HCT116 (cell line): ENCODE measurements around the gene ORM1. TPM values are rescaled to one million over a fixed set of nuclear protein-coding genes. Genes with fewer than 3 reads are reported as not detected.

ENCODE experiments used
- ATAC-seq: fragments of 200-7000 bp; cut with Tn5 transposase; 2 replicates; pipeline ENCODE4 v1.9.1; 2020; ENCODE audit warnings: mild to moderate bottlenecking, moderate library complexity
- BruUV-seq: library from RNA; stranded (reverse); fragments of 400-500 nt; replicated peaks from 2 replicates; lab custom pipeline; 2021; lab: Mats Ljungman, UMichigan
- CTCF ChIA-PET: fragments of 300-600 bp; sonication (Branson Sonifier 250); formaldehyde crosslinking; loops from one replicate; lab custom pipeline; 2021; ENCODE audit warnings: antibody characterized with exemption; lab: Charles Lee
- POLR2A ChIA-PET: fragments of 300-600, 350-600 bp; sonication (Branson Sonifier 250); formaldehyde crosslinking; loops from one replicate; lab custom pipeline; 2021; ENCODE audit warnings: antibody characterized with exemption; lab: Charles Lee
- RAD21 ChIA-PET, 2 experiments: fragments of 300-600 bp; sonication (Branson Sonifier 250); formaldehyde crosslinking; loops; one replicate each; lab custom pipeline; 2023; ENCODE audit warnings: low total read pairs in 2 of 2; ENCODE audit not compliant: uncharacterized antibody in 2 of 2, unreplicated experiment in 2 of 2, low non-redundant PET in 1 of 2; lab: Charles Lee
- DNase-seq: peaks from one replicate; pipeline ENCODE4 v3.0.0-alpha.2; 2010; ENCODE audit warnings: low read depth, low spot score
- H2AFZ ChIP-seq: fragments of 200-600 bp; shearing (Covaris generic), sonication (generic); 2 replicates; pipeline ENCODE4 v1.6.1; 2017; ENCODE audit warnings: low read depth, mixed run types, mixed read lengths, antibody characterized with exemption, low read length; ENCODE audit not compliant: poor library complexity, severe bottlenecking
- H3K27ac ChIP-seq: 2 replicates; pipeline ENCODE4 v1.5.1; 2012; ENCODE audit warnings: low read depth, low read length
- H3K27me3 ChIP-seq: fragments of 200-600 bp; sonication (generic); 2 replicates; pipeline ENCODE4 v1.6.1; 2016; ENCODE audit warnings: mixed run types, low read length, mixed read lengths; ENCODE audit not compliant: insufficient read depth
- H3K36me3 ChIP-seq, 2 experiments: fragments of 200-500 bp in 1 of 2; fragments of 200-600 bp in 1 of 2; sonication (Bioruptor generic) in 1 of 2; sonication (generic) in 1 of 2; 2 replicates each; pipeline versions ENCODE4 v1.5.1 to v1.6.1; 2014 to 2016; ENCODE audit warnings: low read length in 2 of 2, inconsistent platforms in 1 of 2, mixed read lengths in 1 of 2, mixed run types in 1 of 2; ENCODE audit not compliant: insufficient read depth in 2 of 2, control insufficient read depth in 1 of 2
- H3K4me1 ChIP-seq, 2 experiments: fragments of 200-600 bp in 1 of 2; sonication (generic) in 1 of 2; 2 replicates each; pipeline versions ENCODE4 v1.5.1 to v1.6.1; 2012 to 2017; ENCODE audit warnings: low read length in 2 of 2, inconsistent platforms in 1 of 2, mild to moderate bottlenecking in 1 of 2, mixed read lengths in 1 of 2, mixed run types in 1 of 2, moderate library complexity in 1 of 2; ENCODE audit not compliant: insufficient read depth in 2 of 2, control insufficient read depth in 1 of 2
- H3K4me2 ChIP-seq: fragments of 200-600 bp; sonication (generic); 2 replicates; pipeline ENCODE4 v1.6.1; 2017; ENCODE audit warnings: mixed run types, low read length, mixed read lengths
- H3K4me3 ChIP-seq, 2 experiments: fragments of 200-600 bp in 1 of 2; sonication (generic) in 1 of 2; replicated peaks in 1 of 2; 2 replicates each; pipeline ENCODE4 v1.5.1; 2011 to 2016; ENCODE audit warnings: low read length in 2 of 2, control low read depth in 1 of 2, low read depth in 1 of 2, mild to moderate bottlenecking in 1 of 2, mixed read lengths in 1 of 2, mixed run types in 1 of 2
- H3K79me2 ChIP-seq: fragments of 200-600 bp; sonication (generic); 2 replicates; pipeline ENCODE4 v1.6.1; 2017; ENCODE audit warnings: mild to moderate bottlenecking, mixed run types, low read length, moderate library complexity, mixed read lengths; ENCODE audit not compliant: insufficient read depth
- H3K9ac ChIP-seq: fragments of 200-600 bp; sonication (generic); 2 replicates; pipeline ENCODE4 v1.6.1; 2016; ENCODE audit warnings: low read length, mixed read lengths
- H3K9me2 ChIP-seq: fragments of 200-600 bp; sonication (generic), shearing (Covaris generic); 2 replicates; pipeline ENCODE4 v1.6.1; 2017; ENCODE audit warnings: mixed run types, mild to moderate bottlenecking, moderate library complexity; ENCODE audit not compliant: insufficient read depth
- H3K9me3 ChIP-seq, 2 experiments: fragments of 200-500 bp in 1 of 2; fragments of 200-600 bp in 1 of 2; sonication (Bioruptor generic) in 1 of 2; sonication (generic) in 1 of 2; 2 replicates each; pipeline ENCODE4 v1.6.1; 2014 to 2017; ENCODE audit warnings: low read length in 2 of 2, mixed read lengths in 2 of 2, inconsistent platforms in 1 of 2, low read depth in 1 of 2, mild to moderate bottlenecking in 1 of 2, mixed run types in 1 of 2, moderate library complexity in 1 of 2; ENCODE audit not compliant: control insufficient read depth in 1 of 2, insufficient read depth in 1 of 2
- H4K20me1 ChIP-seq: fragments of 200-600 bp; sonication (generic), shearing (Covaris generic); 2 replicates; pipeline ENCODE4 v1.6.1; 2017; ENCODE audit warnings: mixed run types, mild to moderate bottlenecking, moderate library complexity; ENCODE audit not compliant: insufficient read depth
- ATF3 ChIP-seq: IDR thresholded peaks from 2 replicates; pipeline ENCODE4 v1.6.1; 2012
- CBX3 ChIP-seq: IDR thresholded peaks from 2 replicates; pipeline ENCODE4 v1.6.1; 2012; ENCODE audit warnings: low read depth
- CEBPB ChIP-seq: IDR thresholded peaks from 2 replicates; pipeline ENCODE4 v1.6.1; 2012; ENCODE audit warnings: low read depth
- CTCF ChIP-seq, 3 experiments: fragments of 200-600 bp in 1 of 3; sonication (generic) in 1 of 3; IDR thresholded peaks in 2 of 3; conservative IDR thresholded peaks in 1 of 3; 2 replicates each; pipeline ENCODE4 v1.5.1; 2012 to 2017; ENCODE audit warnings: low read depth in 2 of 3, low read length in 2 of 3, antibody characterized with exemption in 1 of 3, borderline replicate concordance in 1 of 3, control low read depth in 1 of 3, mild to moderate bottlenecking in 1 of 3, mixed read lengths in 1 of 3, mixed run types in 1 of 3, moderate library complexity in 1 of 3; ENCODE audit not compliant: insufficient read depth in 1 of 3
- EGR1 ChIP-seq: IDR thresholded peaks from 2 replicates; pipeline ENCODE4 v1.6.1; 2012; ENCODE audit warnings: low read depth
- ELF1 ChIP-seq: IDR thresholded peaks from 2 replicates; pipeline ENCODE4 v1.6.1; 2012; ENCODE audit warnings: low read depth, borderline replicate concordance
- EZH2 ChIP-seq: fragments of 200-600 bp; sonication (generic); IDR thresholded peaks from 2 replicates; pipeline ENCODE4 v1.6.1; 2017; ENCODE audit warnings: antibody characterized with exemption, mixed run types
- EZH2phosphoT487 ChIP-seq: fragments of 200-600 bp; IDR thresholded peaks from 2 replicates; pipeline ENCODE4 v1.6.1; 2018; ENCODE audit warnings: antibody characterized with exemption, borderline replicate concordance
- FOSL1 ChIP-seq: IDR thresholded peaks from 2 replicates; pipeline ENCODE4 v1.6.1; 2012; ENCODE audit warnings: low read depth
- JUND ChIP-seq: IDR thresholded peaks from 2 replicates; pipeline ENCODE4 v1.6.1; 2012
- MAX ChIP-seq: IDR thresholded peaks from 2 replicates; pipeline ENCODE4 v1.6.1; 2012
- POLR2A ChIP-seq: IDR thresholded peaks from 2 replicates; pipeline ENCODE4 v1.7.0; 2011; ENCODE audit warnings: borderline replicate concordance; ENCODE audit not compliant: insufficient read depth, insufficient read length; ENCODE audit errors: extremely low read depth
- POLR2AphosphoS5 ChIP-seq: IDR thresholded peaks from 2 replicates; pipeline ENCODE4 v1.6.1; 2011; ENCODE audit warnings: mild to moderate bottlenecking, low read depth, low read length, moderate library complexity
- RAD21 ChIP-seq: IDR thresholded peaks from 2 replicates; pipeline ENCODE4 v1.6.1; 2012; ENCODE audit warnings: low read depth, mild to moderate bottlenecking
- REST ChIP-seq: IDR thresholded peaks from 2 replicates; pipeline ENCODE4 v1.6.1; 2012; ENCODE audit warnings: low read depth
- SIN3A ChIP-seq: IDR thresholded peaks from 2 replicates; pipeline ENCODE4 v1.6.1; 2012; ENCODE audit warnings: low read depth
- SRF ChIP-seq: IDR thresholded peaks from 2 replicates; pipeline ENCODE4 v1.6.1; 2012; ENCODE audit warnings: low read depth
- YY1 ChIP-seq: IDR thresholded peaks from 2 replicates; pipeline ENCODE4 v1.6.1; 2011; ENCODE audit warnings: low read length, low read depth, moderate library complexity, mild to moderate bottlenecking; ENCODE audit not compliant: insufficient replicate concordance; ENCODE audit errors: extremely low read depth
- ZFX ChIP-seq: fragments of 450-650 bp; IDR thresholded peaks from 2 replicates; pipeline ENCODE4 v1.6.1; 2017
- ZNF274 ChIP-seq: fragments of 200-500 bp; sonication (Bioruptor generic); IDR thresholded peaks from 2 replicates; pipeline ENCODE4 v1.6.1; 2014; ENCODE audit warnings: mild to moderate bottlenecking, low read depth, low read length, inconsistent platforms
- intact Hi-C: fragments of 100-400 bp; cut with micrococcal nuclease; formaldehyde crosslinking; loops from 2 replicates; pipeline ENCODE4 v1.10.0; 2022
- total RNA-seq: library from RNA; stranded (reverse); gene quantifications from one replicate; pipeline ENCODE4 v1.2.1, GENCODE V29; 2021; ENCODE audit not compliant: unreplicated experiment

The ORM1 gene
- total RNA-seq, 1 experiment from 2014 or later, result 5.6 TPM

GRCh38 chr9:114349713-114350480 lies 27.0 kb downstream of the ORM1 start:
- H3K79me2 ChIP-seq, result no peaks in the 10 kb centered on the region
- H3K36me3 ChIP-seq, result peaks cover 0 to 3% of the 10 kb centered on the region in 2 experiments; a peak in 1 of 4 replicates
- no peaks in the 10 kb centered on the region for H3K9me3 ChIP-seq
- BruUV-seq, result no TSS peak
- no peaks in the 10 kb centered on the region for H4K20me1 ChIP-seq
- peaks cover 11 to 15% of the 10 kb centered on the region in 2 experiments; a peak in 3 of 4 replicates for H3K4me1 ChIP-seq
- ATAC-seq, result no peak
- no peak overlapping the region for H3K9ac ChIP-seq
- ChIA-PET POLR2A (no interaction called here), RAD21 (no interaction called here), CTCF (no interaction called here)
- no peak overlapping the region for H2AFZ ChIP-seq
- no peaks in the 10 kb centered on the region for H3K9me2 ChIP-seq
- no peak for TF ChIP-seq ZNF274
- no peak for TF ChIP-seq MAX
- no peak for TF ChIP-seq REST
- no peak for TF ChIP-seq YY1
- TF ChIP-seq SRF, result no peak
- no peak for TF ChIP-seq SIN3A
- no peak for TF ChIP-seq POLR2AphosphoS5
- no peak for TF ChIP-seq ATF3
- no peak for TF ChIP-seq FOSL1
- no peak for TF ChIP-seq POLR2A
- no peak for TF ChIP-seq ZFX
- TF ChIP-seq CEBPB, result no peak
- TF ChIP-seq EZH2phosphoT487, result no peak
- TF ChIP-seq RAD21, result no peak
- no peak for TF ChIP-seq EGR1
- TF ChIP-seq EZH2, result no peak
- no peak for TF ChIP-seq ELF1
- no peak for TF ChIP-seq JUND
- TF ChIP-seq CBX3, result no peak
- no peak for TF ChIP-seq CTCF (IDR thresholded peaks at IDR 0.05 in 2 of 3, conservative IDR thresholded peaks at IDR 0.05 in 1 of 3; ENCODE audit: borderline replicate concordance in 1 of 3, insufficient read depth in 1 of 3, low read depth in 2 of 3, low read length in 2 of 3)
- intact Hi-C loops, result no loop called here
- no peak overlapping the region for H3K4me3 ChIP-seq
- H3K4me2 ChIP-seq, result peak overlapping the region; percentile 63; the same call in 1 of the 2 replicates
- no peaks in the 10 kb centered on the region for H3K27me3 ChIP-seq
- no peak for DNase-seq
- H3K27ac ChIP-seq, result no peak overlapping the region
